ENCODE data around the gene HIGD2A. TPM values are rescaled to one million over a fixed set of nuclear protein-coding genes. Genes with fewer than 3 reads are reported as not detected.
"Not testable (repeated sequence)": the region's sequence is repeated elsewhere in the genome, so short reads cannot be mapped to it uniquely, and the experiment has no call there.

HIGD2A gene
- total RNA-seq, 3 donors from 2014 or later = 186 to 257 (median 198) TPM

- Histone ChIP-seq H3K9me3 (no peaks in the 10 kb centered on the region), H3K4me3 (no peak overlapping the region), H3K4me1 (ENCODE audit: low read depth) (peaks cover 48% of the 10 kb centered on the region), H3K36me3 (ENCODE audit: low read depth) (no peaks in the 10 kb centered on the region)
- DNase-seq = peak in 2 of 3 donors; percentile 42 to 51
- intact Hi-C loops (cut with DNase I, micrococcal nuclease) = no loop called here
- TF ChIP-seq CTCF (IDR thresholded peaks at IDR 0.05) = no peak
- peak; percentile 1 for ATAC-seq
Measured at GRCh38 chr5:176406436-176407052, 18.0 kb downstream of the HIGD2A start.

GRCh38 chr5:176407456-176408251, 19.1 kb downstream of the HIGD2A start:
- peaks cover 39% of the 10 kb centered on the region for H3K4me1 ChIP-seq (ENCODE audit: low read depth)
- no peaks in the 10 kb centered on the region for H3K36me3 ChIP-seq (ENCODE audit: low read depth)

GRCh38 chr5:176408252-176408573, 19.7 kb downstream of the HIGD2A start:
- not testable (repeated sequence) for ATAC-seq

More at GRCh38 chr5:176407456-176408251, 19.1 kb downstream of the HIGD2A start:
- Histone ChIP-seq H3K4me3 (no peak overlapping the region), H3K9me3 (no peaks in the 10 kb centered on the region)
- TF ChIP-seq CTCF (IDR thresholded peaks at IDR 0.05) = no peak
- DNase-seq (no peak), ATAC-seq (no peak)
- intact Hi-C loops (cut with DNase I, micrococcal nuclease) = no loop called here

GRCh38 chr5:176408590-176408989, 20.0 kb downstream of the HIGD2A start:
- ATAC-seq (no peak), DNase-seq (no peak)
- Histone ChIP-seq H3K36me3 (ENCODE audit: low read depth) (no peaks in the 10 kb centered on the region), H3K4me1 (ENCODE audit: low read depth) (peaks cover 38% of the 10 kb centered on the region), H3K4me3 (no peak overlapping the region), H3K9me3 (no peaks in the 10 kb centered on the region)
- TF ChIP-seq CTCF (IDR thresholded peaks at IDR 0.05) = no peak
- intact Hi-C loops (cut with DNase I, micrococcal nuclease) = no loop called here

More at GRCh38 chr5:176408252-176408573, 19.7 kb downstream of the HIGD2A start:
- H3K4me1 ChIP-seq (ENCODE audit: low read depth) = peaks cover 34% of the 10 kb centered on the region
- DNase-seq = peak in 1 of 3 donors; percentile 8
- H3K9me3 ChIP-seq; H3K4me3 ChIP-seq; intact Hi-C loops (cut with DNase I, micrococcal nuclease); H3K36me3 ChIP-seq (ENCODE audit: low read depth): not testable (repeated sequence)

GRCh38 chr5:176409765-176410164, 21.2 kb downstream of the HIGD2A start:
- H3K9me3 ChIP-seq = no peaks in the 10 kb centered on the region
- intact Hi-C loops (cut with DNase I, micrococcal nuclease) = loop anchor here in 1 of 2 donors (10.0 kb wide), 1 partner anchor 135 kb away; the partner anchor contains the start of gene CDHR2
- H3K4me3 ChIP-seq = no peak overlapping the region
- TF ChIP-seq CTCF (IDR thresholded peaks at IDR 0.05) = no peak
- no peak for ATAC-seq
- H3K4me1 ChIP-seq (ENCODE audit: low read depth) = peaks cover 43% of the 10 kb centered on the region
- H3K36me3 ChIP-seq (ENCODE audit: low read depth) = no peaks in the 10 kb centered on the region
- DNase-seq = no peak

Measured in mucosa of descending colon (tissue), 3 donors.